SK-N-SH (cell line): Measurements from ENCODE around the gene ZBED4. TPM values are rescaled to one million over a fixed set of nuclear protein-coding genes. Genes with fewer than 3 reads are reported as not detected.

ENCODE experiments used
- CTCF ChIA-PET: fragments of 300-600, 350-600 bp; formaldehyde crosslinking; extraction: SDS; loops from one replicate; lab custom pipeline; 2021; lab: Yijun Ruan, JAX
- POLR2A ChIA-PET: fragments of 350-600 bp; sonication (Branson Sonifier 250); formaldehyde crosslinking; extraction: SDS; loops from one replicate; lab custom pipeline; 2020; ENCODE audit warnings: antibody characterized with exemption, inconsistent platforms; lab: Yijun Ruan, JAX
- DNase-seq: peaks from one replicate; pipeline ENCODE4 v3.0.0; 2012
- H2AFZ ChIP-seq: fragments of 200-600 bp; sonication (generic); 2 replicates; pipeline ENCODE4 v1.8.1; 2016; ENCODE audit warnings: antibody characterized with exemption, mild to moderate bottlenecking, low read depth
- H3F3A ChIP-seq: fragments of 200-600 bp; sonication (generic); replicated peaks from 2 replicates; pipeline ENCODE3; 2016; ENCODE audit warnings: antibody characterized with exemption, mild to moderate bottlenecking; ENCODE audit not compliant: insufficient read depth
- H3K27ac ChIP-seq, 2 experiments: fragments of 200-500 bp in 1 of 2; fragments of 200-600 bp in 1 of 2; sonication (Bioruptor generic) in 1 of 2; sonication (generic), shearing (Covaris generic) in 1 of 2; 2 replicates each; pipeline versions ENCODE4 v1.5.1 to v1.6.1; 2014 to 2016; ENCODE audit warnings: low read depth in 2 of 2, inconsistent platforms in 1 of 2, low read length in 1 of 2, mild to moderate bottlenecking in 1 of 2, mixed read lengths in 1 of 2
- H3K27me3 ChIP-seq: fragments of 200-600 bp; sonication (generic), shearing (Covaris generic); 2 replicates; pipeline ENCODE4 v1.6.1; 2016; ENCODE audit warnings: mixed run types; ENCODE audit not compliant: insufficient read depth
- H3K36me3 ChIP-seq, 2 experiments: fragments of 200-500 bp in 1 of 2; fragments of 200-600 bp in 1 of 2; sonication (Bioruptor generic) in 1 of 2; sonication (generic) in 1 of 2; replicated peaks in 1 of 2; 2 replicates each; pipeline versions ENCODE3 to v1.5.1; 2014 to 2016; ENCODE audit warnings: low read length in 1 of 2, mild to moderate bottlenecking in 1 of 2; ENCODE audit not compliant: insufficient read depth in 2 of 2, control insufficient read depth in 1 of 2
- H3K4me1 ChIP-seq, 2 experiments: fragments of 200-500 bp in 1 of 2; fragments of 200-600 bp in 1 of 2; sonication (Bioruptor generic) in 1 of 2; sonication (generic), shearing (Covaris generic) in 1 of 2; 2 replicates each; pipeline versions ENCODE4 v1.5.1 to v1.6.1; 2014 to 2016; ENCODE audit warnings: low read depth in 1 of 2, low read length in 1 of 2, mixed run types in 1 of 2; ENCODE audit not compliant: insufficient read depth in 2 of 2, control insufficient read depth in 1 of 2
- H3K4me2 ChIP-seq: fragments of 200-600 bp; sonication (generic), shearing (Covaris generic); 2 replicates; pipeline ENCODE4 v1.6.1; 2017; ENCODE audit warnings: mixed run types
- H3K4me3 ChIP-seq, 2 experiments: fragments of 200-500 bp in 1 of 2; fragments of 200-600 bp in 1 of 2; sonication (Bioruptor generic) in 1 of 2; sonication (generic), shearing (Covaris generic) in 1 of 2; 2 replicates each; pipeline versions ENCODE4 v1.5.1 to v1.8.1; 2014 to 2016; ENCODE audit warnings: low read depth in 2 of 2, inconsistent platforms in 1 of 2, low read length in 1 of 2, mild to moderate bottlenecking in 1 of 2, mixed read lengths in 1 of 2, moderate library complexity in 1 of 2
- H3K79me2 ChIP-seq: fragments of 200-600 bp; sonication (generic); 2 replicates; pipeline ENCODE4 v1.8.1; 2017; ENCODE audit warnings: mild to moderate bottlenecking; ENCODE audit not compliant: insufficient read depth
- H3K9ac ChIP-seq: fragments of 200-600 bp; sonication (generic); 2 replicates; pipeline ENCODE4 v1.6.1; 2017; ENCODE audit warnings: mixed run types
- H3K9me2 ChIP-seq: fragments of 200-600 bp; sonication (generic); 2 replicates; pipeline ENCODE4 v1.6.1; 2017; ENCODE audit warnings: mixed run types
- H3K9me3 ChIP-seq: fragments of 200-600 bp; sonication (generic); 2 replicates; pipeline ENCODE4 v1.6.1; 2017; ENCODE audit warnings: mixed run types, mild to moderate bottlenecking, moderate library complexity
- H4K20me1 ChIP-seq: fragments of 200-600 bp; sonication (generic); 2 replicates; pipeline ENCODE4 v1.6.1; 2017; ENCODE audit warnings: mild to moderate bottlenecking, mixed run types; ENCODE audit not compliant: insufficient read depth
- ELF1 ChIP-seq: IDR thresholded peaks from 2 replicates; pipeline ENCODE4 v1.4.0; 2012
- EP300 ChIP-seq, 2 experiments: IDR thresholded peaks; 2 replicates each; pipeline versions ENCODE4 v1.4.0 to v1.6.1; 2012; ENCODE audit warnings: borderline replicate concordance in 1 of 2, low read depth in 1 of 2, low read length in 1 of 2
- EZH2phosphoT487 ChIP-seq: fragments of 200-600 bp; sonication (generic); IDR thresholded peaks from 2 replicates; pipeline ENCODE4 v1.6.1; 2017; ENCODE audit warnings: low read depth, mixed run types, mild to moderate bottlenecking, antibody characterized with exemption, moderate library complexity, borderline replicate concordance
- FOXJ3 ChIP-seq: sonication (generic); formaldehyde crosslinking; IDR thresholded peaks from 2 replicates; pipeline ENCODE4 v1.5.1; 2020; ENCODE audit warnings: mild to moderate bottlenecking, missing genetic modification reagents
- IRF3 ChIP-seq: fragments of 150-350 bp; IDR thresholded peaks from 2 replicates; pipeline ENCODE4 v1.6.1; 2016; ENCODE audit warnings: mild to moderate bottlenecking, low read depth, low read length
- JUND ChIP-seq: IDR thresholded peaks from 2 replicates; pipeline ENCODE4 v1.4.0; 2012
- MXI1 ChIP-seq: IDR thresholded peaks from 2 replicates; pipeline ENCODE4 v1.6.1; 2012; ENCODE audit warnings: mild to moderate bottlenecking, low read depth, low read length, improper control_type of control experiment
- NRF1 ChIP-seq: IDR thresholded peaks from 2 replicates; pipeline ENCODE4 v1.6.1; 2012; ENCODE audit warnings: low read depth, mild to moderate bottlenecking, low read length
- PBX3 ChIP-seq: IDR thresholded peaks from 2 replicates; pipeline ENCODE4; 2012
- POLR2AphosphoS5 ChIP-seq: IDR thresholded peaks from 2 replicates; pipeline ENCODE4 v1.6.1; 2012; ENCODE audit warnings: low read depth, low read length
- RAD21 ChIP-seq: IDR thresholded peaks from 2 replicates; pipeline ENCODE4 v1.6.1; 2012; ENCODE audit warnings: mild to moderate bottlenecking, low read length
- REST ChIP-seq: IDR thresholded peaks from 2 replicates; pipeline ENCODE4 v1.6.1; 2012; ENCODE audit warnings: mild to moderate bottlenecking, low read depth, low read length, moderate library complexity
- RXRA ChIP-seq: IDR thresholded peaks from 2 replicates; pipeline ENCODE4 v1.4.0; 2012; ENCODE audit warnings: low read depth, mild to moderate bottlenecking, borderline replicate concordance
- SIN3A ChIP-seq: IDR thresholded peaks from 2 replicates; pipeline ENCODE4 v1.6.1; 2012; ENCODE audit warnings: low read depth, mild to moderate bottlenecking, low read length, moderate library complexity, borderline replicate concordance
- TCF12 ChIP-seq: IDR thresholded peaks from 2 replicates; pipeline ENCODE4 v1.4.0; 2012
- TEAD4 ChIP-seq: IDR thresholded peaks from 2 replicates; pipeline ENCODE4 v1.4.0; 2012; ENCODE audit warnings: mild to moderate bottlenecking, borderline replicate concordance; ENCODE audit not compliant: insufficient read depth
- USF1 ChIP-seq: IDR thresholded peaks from 2 replicates; pipeline ENCODE4 v1.4.0; 2012; ENCODE audit warnings: low read depth, borderline replicate concordance
- USF2 ChIP-seq: fragments of 150-350 bp; IDR thresholded peaks from 2 replicates; pipeline ENCODE4 v1.6.1; 2017; ENCODE audit warnings: antibody characterized with exemption, low read length, low read depth, borderline replicate concordance
- YY1 ChIP-seq: IDR thresholded peaks from 2 replicates; pipeline ENCODE4 v1.4.0; 2012; ENCODE audit warnings: low read depth, mild to moderate bottlenecking
- ZBTB33 ChIP-seq: IDR thresholded peaks from 2 replicates; pipeline ENCODE4 v1.4.0; 2012; ENCODE audit warnings: low read depth, borderline replicate concordance
- WGBS: methylation state at CpG from one replicate; pipeline ENCODE4 v1.1.6; 2017; ENCODE audit warnings: low lambda C conversion rate; 5-methylcytosine and 5-hydroxymethylcytosine counted together
- polyA plus RNA-seq, 3 experiments: library from polyadenylated mRNA; depleted of rRNA; stranded (reverse); fragments of >200 nt; gene quantifications; 2 replicates each; pipeline ENCODE4 v1.2.3, GENCODE V29; 2012

The ZBED4 gene
- polyA plus RNA-seq, 1 of the 3 experiments (the other 2 are of a cell fraction), result 7.9 TPM

- Histone ChIP-seq H3K4me2 (no peak overlapping the region), H3K4me1 (peaks cover 0 to 24% of the 10 kb centered on the region in 2 experiments; a peak in 2 of 4 replicates), H3K9me3 (no peaks in the 10 kb centered on the region), H3K79me2 (peaks cover 74% of the 10 kb centered on the region), H2AFZ (no peak overlapping the region), H3K36me3 (peaks cover 0 to 2% of the 10 kb centered on the region in 2 experiments), H3F3A (peaks cover 11% of the 10 kb centered on the region), H3K27ac (no peak overlapping the region), H3K4me3 (no peak overlapping the region), H3K9ac (no peak overlapping the region), H3K9me2 (no peaks in the 10 kb centered on the region), H3K27me3 (no peaks in the 10 kb centered on the region), H4K20me1 (peaks cover 77% of the 10 kb centered on the region)
- ChIA-PET CTCF (interaction anchor here (1.5 kb wide), 1 partner anchor 14 kb away, joined by 4 read pairs; no protein-coding TSS in a partner anchor), POLR2A (no interaction called here)
- TF ChIP-seq FOXJ3, result no peak
- TF ChIP-seq USF2, result no peak
- no peak for TF ChIP-seq USF1
- no peak for TF ChIP-seq YY1
- no peak for TF ChIP-seq ZBTB33
- TF ChIP-seq SIN3A, result no peak
- TF ChIP-seq RXRA, result no peak
- no peak for TF ChIP-seq REST
- no peak for TF ChIP-seq RAD21
- no peak for TF ChIP-seq NRF1
- TF ChIP-seq POLR2AphosphoS5, result no peak
- TF ChIP-seq JUND, result no peak
- TF ChIP-seq EZH2phosphoT487, result no peak
- no peak for TF ChIP-seq ELF1
- TF ChIP-seq MXI1, result no peak
- TF ChIP-seq EP300 (IDR thresholded peaks at IDR 0.05; ENCODE audit: borderline replicate concordance in 1 of 2, low read depth in 1 of 2, low read length in 1 of 2), result no peak
- no peak for TF ChIP-seq IRF3
- no peak for TF ChIP-seq TCF12
- no peak for TF ChIP-seq PBX3
- TF ChIP-seq TEAD4, result no peak
- WGBS, result 92% methylated on average over 15 of the region's 31 CpGs
- no peak for DNase-seq
Measured at GRCh38 chr22:49856766-49857618, 3.3 kb downstream of the ZBED4 start.
